A549 (cell line): Measurements from ENCODE around the gene FAM131A. TPM values are rescaled to one million over a fixed set of nuclear protein-coding genes. Genes with fewer than 3 reads are reported as not detected.

Source experiments
- ATAC-seq, 2 experiments: fragments of 200-7000 bp in 1 of 2; fragments of >200 bp in 1 of 2; cut with Nextera tagmentation in 1 of 2; cut with Tn5 transposase in 1 of 2; 3 replicates each; pipeline versions ENCODE4 v1.8.0 to v1.9.1; 2018 to 2020; ENCODE audit warnings: mild to moderate bottlenecking in 1 of 2, moderate library complexity in 1 of 2
- CTCF ChIA-PET: fragments of 300-600 bp; sonication (Branson Sonifier 250); formaldehyde crosslinking; extraction: SDS; loops from one replicate; lab custom pipeline; 2021; ENCODE audit warnings: antibody characterized with exemption, inconsistent platforms; lab: Yijun Ruan, JAX
- POLR2A ChIA-PET: fragments of 350-600 bp; formaldehyde crosslinking; extraction: SDS; loops from one replicate; lab custom pipeline; 2021; ENCODE audit warnings: antibody characterized with exemption, inconsistent platforms; lab: Yijun Ruan, JAX
- DNase-seq, 2 experiments: peaks; one replicate each; pipeline versions ENCODE4 v3.0.0 to v3.0.0-alpha.2; 2011 to 2016; ENCODE audit warnings: low read depth in 1 of 2, low spot score in 1 of 2
- FAIRE-seq: peaks from 2 replicates; lab custom pipeline; 2011; peaks lifted over from hg19 to GRCh38; lab: Jason Lieb, UNC
- H3K27ac ChIP-seq, 2 experiments: fragments of >200 bp; sonication (Bioruptor Twin); formaldehyde crosslinking; 3 replicates each; pipeline ENCODE4 v1.5.1; 2016 to 2017
- H3K4me1 ChIP-seq: fragments of >200 bp; sonication (Bioruptor Twin); formaldehyde crosslinking; 3 replicates; pipeline ENCODE4 v1.6.1; 2016
- H3K4me2 ChIP-seq: fragments of >200 bp; sonication (Bioruptor Twin); formaldehyde crosslinking; 3 replicates; pipeline ENCODE4 v1.6.1; 2016
- H3K4me3 ChIP-seq: fragments of >200 bp; sonication (Bioruptor Twin); formaldehyde crosslinking; 3 replicates; pipeline ENCODE4 v1.5.1; 2016
- H3K9me3 ChIP-seq: fragments of >200 bp; sonication (Bioruptor Twin); formaldehyde crosslinking; 3 replicates; pipeline ENCODE4 v1.6.1; 2016
- BHLHE40 ChIP-seq: IDR thresholded peaks from 2 replicates; pipeline ENCODE4 v1.6.1; 2012; ENCODE audit warnings: low read depth, low read length, inconsistent platforms
- CEBPB ChIP-seq, 2 experiments: fragments of >200 bp in 1 of 2; sonication (Bioruptor Twin) in 1 of 2; formaldehyde crosslinking in 1 of 2; IDR thresholded peaks; 2 replicates each; pipeline ENCODE4 v1.6.1; 2012 to 2016
- CHD2 ChIP-seq: fragments of 150-350 bp; IDR thresholded peaks from 2 replicates; pipeline ENCODE4 v1.6.1; 2014; ENCODE audit warnings: low read length; ENCODE audit not compliant: partially characterized antibody
- EHF ChIP-seq: fragments of 250-450 bp; sonication (Bioruptor Pico); IDR thresholded peaks from 2 replicates; pipeline ENCODE4 v1.5.0; 2020; ENCODE audit warnings: mild to moderate bottlenecking
- EHMT2 ChIP-seq: fragments of 200-600 bp; sonication (generic); IDR thresholded peaks from 2 replicates; pipeline ENCODE4 v1.6.1; 2016; ENCODE audit warnings: antibody characterized with exemption, low read depth, mild to moderate bottlenecking, moderate library complexity
- ESRRA ChIP-seq: fragments of 150-350 bp; IDR thresholded peaks from 2 replicates; pipeline ENCODE4 v1.6.1; 2014; ENCODE audit warnings: mild to moderate bottlenecking, low read length, borderline replicate concordance
- FOSB ChIP-seq: fragments of 250-450 bp; sonication (Bioruptor Pico); IDR thresholded peaks from 2 replicates; pipeline ENCODE4 v1.5.0; 2020; ENCODE audit warnings: mild to moderate bottlenecking, moderate library complexity
- FOSL2 ChIP-seq, 2 experiments: fragments of 450-650 bp in 1 of 2; fragments of >200 bp in 1 of 2; sonication (Bioruptor Twin) in 1 of 2; formaldehyde crosslinking; IDR thresholded peaks; 2 replicates each; pipeline versions ENCODE4 v1.5.0 to v1.6.1; 2016 to 2020; ENCODE audit warnings: mild to moderate bottlenecking in 1 of 2, moderate library complexity in 1 of 2
- HDAC2 ChIP-seq: fragments of 200-600 bp; sonication (generic); IDR thresholded peaks from 2 replicates; pipeline ENCODE4 v1.6.1; 2016
- HEYL ChIP-seq: fragments of 250-450 bp; sonication (Bioruptor Pico); IDR thresholded peaks from 2 replicates; pipeline ENCODE4 v1.8.0; 2021; ENCODE audit warnings: mild to moderate bottlenecking, moderate library complexity
- MAFK ChIP-seq: fragments of 450-650 bp; IDR thresholded peaks from 2 replicates; pipeline ENCODE4 v1.6.1; 2014; ENCODE audit not compliant: partially characterized antibody
- MAZ ChIP-seq: fragments of 150-350 bp; IDR thresholded peaks from 2 replicates; pipeline ENCODE4 v1.6.1; 2014; ENCODE audit warnings: antibody characterized with exemption, low read depth, low read length, borderline replicate concordance
- NPAS2 ChIP-seq: fragments of 250-450 bp; sonication (Bioruptor Pico); IDR thresholded peaks from 2 replicates; pipeline ENCODE4 v1.8.0; 2022; ENCODE audit warnings: mild to moderate bottlenecking, moderate library complexity, borderline replicate concordance
- NR3C1 ChIP-seq: fragments of >200 bp; sonication (Bioruptor Twin); formaldehyde crosslinking; IDR thresholded peaks from 3 replicates; pipeline ENCODE4 v1.6.1; 2017
- PBX3 ChIP-seq: IDR thresholded peaks from 2 replicates; pipeline ENCODE4 v1.6.1; 2012
- PHF8 ChIP-seq: fragments of 200-600 bp; sonication (generic); IDR thresholded peaks from 2 replicates; pipeline ENCODE4 v1.6.1; 2016; ENCODE audit warnings: low read depth, mild to moderate bottlenecking, antibody characterized with exemption, moderate library complexity, borderline replicate concordance
- POLR2A ChIP-seq: IDR thresholded peaks from 2 replicates; pipeline ENCODE4 v1.6.1; 2012; ENCODE audit warnings: mild to moderate bottlenecking, low read length
- POLR2AphosphoS2 ChIP-seq: conservative IDR thresholded peaks from 2 replicates; pipeline ENCODE4 v1.6.1; 2012; ENCODE audit warnings: low read length, improper control_type of control experiment, inconsistent platforms
- RAD21 ChIP-seq, 2 experiments: fragments of >200 bp in 1 of 2; sonication (Bioruptor Twin) in 1 of 2; formaldehyde crosslinking in 1 of 2; IDR thresholded peaks in 1 of 2; conservative IDR thresholded peaks in 1 of 2; 2 replicates in 1 of 2; 3 replicates in 1 of 2; pipeline ENCODE4 v1.6.1; 2012 to 2018; ENCODE audit warnings: inconsistent platforms in 1 of 2
- RARB ChIP-seq: fragments of 250-450 bp; sonication (Bioruptor Pico); IDR thresholded peaks from 2 replicates; pipeline ENCODE4 v1.8.0; 2021; ENCODE audit warnings: mild to moderate bottlenecking, moderate library complexity
- RNF2 ChIP-seq: fragments of 200-600 bp; sonication (generic); IDR thresholded peaks from 2 replicates; pipeline ENCODE4 v1.6.1; 2016; ENCODE audit warnings: low read depth, mild to moderate bottlenecking, antibody characterized with exemption, moderate library complexity, borderline replicate concordance
- TP53 ChIP-seq: fragments of 250-450 bp; sonication (Bioruptor Pico); IDR thresholded peaks from 2 replicates; pipeline ENCODE4 v1.5.0; 2021; ENCODE audit warnings: mild to moderate bottlenecking, moderate library complexity
- ZFP36 ChIP-seq: fragments of 450-650 bp; IDR thresholded peaks from 2 replicates; pipeline ENCODE4 v1.6.1; 2014; ENCODE audit warnings: borderline replicate concordance; ENCODE audit not compliant: partially characterized antibody
- ZNF302 ChIP-seq: fragments of 250-450 bp; sonication (Bioruptor Pico); IDR thresholded peaks from 2 replicates; pipeline ENCODE4 v1.9.0; 2021; ENCODE audit warnings: inconsistent platforms, mild to moderate bottlenecking, moderate library complexity
- ZSCAN20 ChIP-seq: fragments of 250-450 bp; sonication (Bioruptor Pico); IDR thresholded peaks from 2 replicates; pipeline ENCODE4 v1.8.0; 2022; ENCODE audit warnings: mild to moderate bottlenecking, moderate library complexity
- WGBS: methylation state at CpG from one replicate; pipeline ENCODE4 v1.1.6; 2017; ENCODE audit errors: missing lambda C conversion rate; 5-methylcytosine and 5-hydroxymethylcytosine counted together
- polyA plus RNA-seq, 4 experiments: library from polyadenylated mRNA; depleted of rRNA in 3 of 4; stranded (reverse); fragments of >200 nt; fragmentation: RNase III in 1 of 4; extraction: RNeasy Plus Mini Kit Qiagen cat#74134 plus additional on column Dnase treatment in 1 of 4; gene quantifications; 2 replicates in 3 of 4; 3 replicates in 1 of 4; pipeline ENCODE4 v1.2.3, GENCODE V29; 2011 to 2017
- TF ChIP-seq, protein P1 (sequence below): fragments of 200-600 bp; sonication (generic); IDR thresholded peaks from 2 replicates; pipeline ENCODE4 v1.6.1; 2016; ENCODE audit warnings: antibody characterized with exemption, mild to moderate bottlenecking, moderate library complexity
- TF ChIP-seq, protein P2 (sequence below): fragments of 150-350 bp; IDR thresholded peaks from 2 replicates; pipeline ENCODE4 v1.6.1; 2014; ENCODE audit warnings: low read depth, mild to moderate bottlenecking, low read length
- TF ChIP-seq, protein P3 (sequence below): IDR thresholded peaks from 2 replicates; pipeline ENCODE4 v1.6.1; 2012
- TF ChIP-seq, protein P4 (sequence below): fragments of >200 bp; sonication (Bioruptor Twin); formaldehyde crosslinking; IDR thresholded peaks from 3 replicates; pipeline ENCODE4 v1.6.1; 2016
- TF ChIP-seq, protein P5 (sequence below): fragments of >200 bp; sonication (Bioruptor Twin); formaldehyde crosslinking; IDR thresholded peaks from 3 replicates; pipeline ENCODE4 v1.5.1; 2016

FAM131A gene
- polyA plus RNA-seq, 2 of the 4 experiments (the other 2 are of a cell fraction) = 5.2 to 6.1 TPM

GRCh38 chr3:184335661-184336546, 1.5 kb upstream of the FAM131A start:
- peak; percentile 50 to 82 for DNase-seq
- 11% methylated on average over 17 of the region's 77 CpGs for WGBS
- POLR2A ChIA-PET = no interaction called here
- Histone ChIP-seq H3K4me2 (peak overlapping the region; percentile 96), H3K9me3 (no peaks in the 10 kb centered on the region), H3K27ac (peak overlapping the region; percentile 94 to 97), H3K4me1 (peaks cover 52% of the 10 kb centered on the region; the same call in 2 of the 3 replicates), H3K4me3 (peak overlapping the region; percentile 91)
- FAIRE-seq = no peak
- peak; percentile 58 to 73 for ATAC-seq
- CTCF ChIA-PET = interaction anchor here (0.7 to 0.9 kb wide), 2 partner anchors 10 to 26 kb away, joined by 3 read pairs; partner anchors contain the start of genes CLCN2 and POLR2H
- TF ChIP-seq RAD21 (conservative IDR thresholded peaks at IDR 0.05 in 1 of 2, IDR thresholded peaks at IDR 0.05 in 1 of 2) (no peak), MAZ (no peak), TP53 (no peak), EHMT2 (no peak), PBX3 (peak; percentile 84), FOSB (CRISPR knock-in tag) (peak; percentile 78), CHD2 (no peak), NR3C1 (no peak), MAFK (no peak), NPAS2 (CRISPR knock-in tag) (no peak), PHF8 (peak; percentile 40; the same call in 1 of the 2 replicates), ZSCAN20 (CRISPR knock-in tag) (no peak), POLR2AphosphoS2 (peak; percentile 94), RARB (CRISPR knock-in tag) (no peak), ZFP36 (no peak), RNF2 (no peak), HEYL (no peak), BHLHE40 (no peak), FOSL2 (IDR thresholded peaks at IDR 0.05) (no peak), FOSL2 (CRISPR knock-in tag; IDR thresholded peaks at IDR 0.05) (no peak; the same call in 1 of the 2 replicates), POLR2A (peak; percentile 24; the same call in 1 of the 2 replicates), EHF (no peak), ZNF302 (no peak), HDAC2 (no peak), CEBPB (IDR thresholded peaks at IDR 0.05) (no peak), ESRRA (no peak)
- TF ChIP-seq, protein P1, sequence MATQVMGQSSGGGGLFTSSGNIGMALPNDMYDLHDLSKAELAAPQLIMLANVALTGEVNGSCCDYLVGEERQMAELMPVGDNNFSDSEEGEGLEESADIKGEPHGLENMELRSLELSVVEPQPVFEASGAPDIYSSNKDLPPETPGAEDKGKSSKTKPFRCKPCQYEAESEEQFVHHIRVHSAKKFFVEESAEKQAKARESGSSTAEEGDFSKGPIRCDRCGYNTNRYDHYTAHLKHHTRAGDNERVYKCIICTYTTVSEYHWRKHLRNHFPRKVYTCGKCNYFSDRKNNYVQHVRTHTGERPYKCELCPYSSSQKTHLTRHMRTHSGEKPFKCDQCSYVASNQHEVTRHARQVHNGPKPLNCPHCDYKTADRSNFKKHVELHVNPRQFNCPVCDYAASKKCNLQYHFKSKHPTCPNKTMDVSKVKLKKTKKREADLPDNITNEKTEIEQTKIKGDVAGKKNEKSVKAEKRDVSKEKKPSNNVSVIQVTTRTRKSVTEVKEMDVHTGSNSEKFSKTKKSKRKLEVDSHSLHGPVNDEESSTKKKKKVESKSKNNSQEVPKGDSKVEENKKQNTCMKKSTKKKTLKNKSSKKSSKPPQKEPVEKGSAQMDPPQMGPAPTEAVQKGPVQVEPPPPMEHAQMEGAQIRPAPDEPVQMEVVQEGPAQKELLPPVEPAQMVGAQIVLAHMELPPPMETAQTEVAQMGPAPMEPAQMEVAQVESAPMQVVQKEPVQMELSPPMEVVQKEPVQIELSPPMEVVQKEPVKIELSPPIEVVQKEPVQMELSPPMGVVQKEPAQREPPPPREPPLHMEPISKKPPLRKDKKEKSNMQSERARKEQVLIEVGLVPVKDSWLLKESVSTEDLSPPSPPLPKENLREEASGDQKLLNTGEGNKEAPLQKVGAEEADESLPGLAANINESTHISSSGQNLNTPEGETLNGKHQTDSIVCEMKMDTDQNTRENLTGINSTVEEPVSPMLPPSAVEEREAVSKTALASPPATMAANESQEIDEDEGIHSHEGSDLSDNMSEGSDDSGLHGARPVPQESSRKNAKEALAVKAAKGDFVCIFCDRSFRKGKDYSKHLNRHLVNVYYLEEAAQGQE = no peak
- TF ChIP-seq, protein P2, sequence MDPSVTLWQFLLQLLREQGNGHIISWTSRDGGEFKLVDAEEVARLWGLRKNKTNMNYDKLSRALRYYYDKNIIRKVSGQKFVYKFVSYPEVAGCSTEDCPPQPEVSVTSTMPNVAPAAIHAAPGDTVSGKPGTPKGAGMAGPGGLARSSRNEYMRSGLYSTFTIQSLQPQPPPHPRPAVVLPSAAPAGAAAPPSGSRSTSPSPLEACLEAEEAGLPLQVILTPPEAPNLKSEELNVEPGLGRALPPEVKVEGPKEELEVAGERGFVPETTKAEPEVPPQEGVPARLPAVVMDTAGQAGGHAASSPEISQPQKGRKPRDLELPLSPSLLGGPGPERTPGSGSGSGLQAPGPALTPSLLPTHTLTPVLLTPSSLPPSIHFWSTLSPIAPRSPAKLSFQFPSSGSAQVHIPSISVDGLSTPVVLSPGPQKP = no peak
- TF ChIP-seq, protein P3, sequence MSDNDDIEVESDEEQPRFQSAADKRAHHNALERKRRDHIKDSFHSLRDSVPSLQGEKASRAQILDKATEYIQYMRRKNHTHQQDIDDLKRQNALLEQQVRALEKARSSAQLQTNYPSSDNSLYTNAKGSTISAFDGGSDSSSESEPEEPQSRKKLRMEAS = peak; percentile 20
- TF ChIP-seq, protein P4, sequence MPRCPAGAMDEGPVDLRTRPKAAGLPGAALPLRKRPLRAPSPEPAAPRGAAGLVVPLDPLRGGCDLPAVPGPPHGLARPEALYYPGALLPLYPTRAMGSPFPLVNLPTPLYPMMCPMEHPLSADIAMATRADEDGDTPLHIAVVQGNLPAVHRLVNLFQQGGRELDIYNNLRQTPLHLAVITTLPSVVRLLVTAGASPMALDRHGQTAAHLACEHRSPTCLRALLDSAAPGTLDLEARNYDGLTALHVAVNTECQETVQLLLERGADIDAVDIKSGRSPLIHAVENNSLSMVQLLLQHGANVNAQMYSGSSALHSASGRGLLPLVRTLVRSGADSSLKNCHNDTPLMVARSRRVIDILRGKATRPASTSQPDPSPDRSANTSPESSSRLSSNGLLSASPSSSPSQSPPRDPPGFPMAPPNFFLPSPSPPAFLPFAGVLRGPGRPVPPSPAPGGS = peak; percentile 24; the same call in 1 of the 3 replicates
- TF ChIP-seq, protein P5, sequence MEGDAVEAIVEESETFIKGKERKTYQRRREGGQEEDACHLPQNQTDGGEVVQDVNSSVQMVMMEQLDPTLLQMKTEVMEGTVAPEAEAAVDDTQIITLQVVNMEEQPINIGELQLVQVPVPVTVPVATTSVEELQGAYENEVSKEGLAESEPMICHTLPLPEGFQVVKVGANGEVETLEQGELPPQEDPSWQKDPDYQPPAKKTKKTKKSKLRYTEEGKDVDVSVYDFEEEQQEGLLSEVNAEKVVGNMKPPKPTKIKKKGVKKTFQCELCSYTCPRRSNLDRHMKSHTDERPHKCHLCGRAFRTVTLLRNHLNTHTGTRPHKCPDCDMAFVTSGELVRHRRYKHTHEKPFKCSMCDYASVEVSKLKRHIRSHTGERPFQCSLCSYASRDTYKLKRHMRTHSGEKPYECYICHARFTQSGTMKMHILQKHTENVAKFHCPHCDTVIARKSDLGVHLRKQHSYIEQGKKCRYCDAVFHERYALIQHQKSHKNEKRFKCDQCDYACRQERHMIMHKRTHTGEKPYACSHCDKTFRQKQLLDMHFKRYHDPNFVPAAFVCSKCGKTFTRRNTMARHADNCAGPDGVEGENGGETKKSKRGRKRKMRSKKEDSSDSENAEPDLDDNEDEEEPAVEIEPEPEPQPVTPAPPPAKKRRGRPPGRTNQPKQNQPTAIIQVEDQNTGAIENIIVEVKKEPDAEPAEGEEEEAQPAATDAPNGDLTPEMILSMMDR = no peak
